Activated effector memory CD4-positive, alpha-beta T cell treated with anti-CD3 and anti-CD28 coated beads, Interleukin-2, amount 50 U/mL, for 16 hours (primary cell): Measurements from ENCODE around the gene EMC6.
A peak's percentile ranks its signal among the peaks of the same experiment; 100 is the strongest.

Experiments
- DNase-seq: peaks from one replicate; pipeline ENCODE4 v3.0.0-alpha.2; 2020

EMC6 gene

GRCh38 chr17:3668279-3669084 is at the start of gene EMC6, which contains the start of gene TAX1BP3:
Gene EMC6 (plus strand): TSS chr17:3668812. CDS start chr17:3669147, 335 bp downstream.
Gene TAX1BP3 (minus strand): TSS chr17:3668578. CDS start chr17:3668526, 52 bp downstream.
- DNase-seq: peak; percentile 99

GRCh38 chr17:3621146-3621720 is 47.4 kb upstream of the EMC6 start:
- no peak for DNase-seq

GRCh38 chr17:3622977-3623594 is 45.5 kb upstream of the EMC6 start:
- no peak for DNase-seq

GRCh38 chr17:3626831-3627768 is 41.5 kb upstream of the EMC6 start:
- DNase-seq: no peak

GRCh38 chr17:3627769-3628167 is 40.8 kb upstream of the EMC6 start:
- no peak for DNase-seq

- no peak for DNase-seq
These were observed 37.8 kb upstream of the EMC6 start for GRCh38 chr17:3630781-3631180.

GRCh38 chr17:3632287-3632686 is 36.3 kb upstream of the EMC6 start:
- no peak for DNase-seq

- no peak for DNase-seq
These were observed 33.0 kb upstream of the EMC6 start for GRCh38 chr17:3635474-3636153.

GRCh38 chr17:3636154-3636907 is 32.3 kb upstream of the EMC6 start, which contains the start of the genes CTNS and SHPK:
Gene CTNS (plus strand): TSS chr17:3636760. CDS start chr17:3640207, 3,447 bp downstream.
Gene SHPK (minus strand): TSS chr17:3636250. CDS start chr17:3636219, 31 bp downstream.
- peak; percentile 98 for DNase-seq

GRCh38 chr17:3636908-3637373 is 31.7 kb upstream of the EMC6 start:
- DNase-seq: no peak

GRCh38 chr17:3639981-3640596 is 28.5 kb upstream of the EMC6 start:
- DNase-seq: no peak

- no peak for DNase-seq
These were observed 27.6 kb upstream of the EMC6 start for GRCh38 chr17:3641014-3641413.

GRCh38 chr17:3641717-3642486 is 26.7 kb upstream of the EMC6 start:
- no peak for DNase-seq

GRCh38 chr17:3643889-3644349 is 24.7 kb upstream of the EMC6 start:
- DNase-seq: no peak

GRCh38 chr17:3645310-3645709 is 23.3 kb upstream of the EMC6 start:
- DNase-seq: no peak

GRCh38 chr17:3647251-3647650 is 21.4 kb upstream of the EMC6 start:
- no peak for DNase-seq

- peak; percentile 76 for DNase-seq
These were observed 20.6 kb upstream of the EMC6 start for GRCh38 chr17:3647769-3648555.

- no peak for DNase-seq
These were observed 12.8 kb upstream of the EMC6 start for GRCh38 chr17:3655766-3656165.

GRCh38 chr17:3656353-3656752 is 12.3 kb upstream of the EMC6 start:
- no peak for DNase-seq
